Suprapubic skin (tissue), 4 donors: ENCODE data around the gene PRICKLE3. TPM values are rescaled to one million over a fixed set of nuclear protein-coding genes. Genes with fewer than 3 reads are reported as not detected.

Experiments
- DNase-seq, 2 donors: peaks; one replicate each; pipeline ENCODE4 v3.0.0-alpha.2; 2019; ENCODE audit warnings: low spot score in 2 of 2
- H3K27ac ChIP-seq: fragments of 200-600 bp; sonication (generic); one replicate; pipeline ENCODE4 v1.5.1; 2019
- H3K27me3 ChIP-seq: fragments of 200-600 bp; sonication (generic); one replicate; pipeline ENCODE4 v1.5.1; 2019
- H3K36me3 ChIP-seq: fragments of 200-600 bp; sonication (generic); one replicate; pipeline ENCODE4 v1.5.1; 2019
- H3K4me1 ChIP-seq: fragments of 200-600 bp; sonication (generic); one replicate; pipeline ENCODE4 v1.5.1; 2019
- H3K4me3 ChIP-seq: fragments of 200-600 bp; sonication (generic); one replicate; pipeline ENCODE4 v1.5.1; 2019; ENCODE audit warnings: mild to moderate bottlenecking
- H3K9me3 ChIP-seq: fragments of 200-600 bp; sonication (generic); one replicate; pipeline ENCODE4 v1.5.1; 2019
- EP300 ChIP-seq: sonication (generic); formaldehyde crosslinking; IDR thresholded peaks from one replicate; pipeline ENCODE4 v1.6.1; 2017; ENCODE audit warnings: antibody characterized with exemption
- POLR2A ChIP-seq, 2 donors: fragments of 450-650 bp; IDR thresholded peaks; one replicate each; pipeline ENCODE4 v1.6.1; 2017; ENCODE audit warnings: antibody characterized with exemption in 2 of 2, mild to moderate bottlenecking in 2 of 2, moderate library complexity in 2 of 2
- POLR2AphosphoS5 ChIP-seq, 3 donors: sonication (generic); formaldehyde crosslinking; IDR thresholded peaks; one replicate each; pipeline ENCODE4 v1.6.1; 2017; ENCODE audit warnings: antibody characterized with exemption in 3 of 3
- WGBS: methylation state at CpG from one replicate; pipeline ENCODE4 v1.1.5; 2018; 5-methylcytosine and 5-hydroxymethylcytosine counted together
- total RNA-seq, 4 donors: library from RNA; depleted of rRNA; stranded (reverse); fragments of >200 nt; gene quantifications; one replicate each; pipeline ENCODE4 v1.1.0, GENCODE V29; 2016
- TF ChIP-seq, protein P1 (sequence below), 2 donors: fragments of 200-600 bp in 1 of 2; fragments of 450-650 bp in 1 of 2; sonication (generic) in 1 of 2; IDR thresholded peaks; one replicate each; pipeline ENCODE4 v1.5.1; 2016 to 2019; ENCODE audit warnings: antibody characterized with exemption in 2 of 2, mild to moderate bottlenecking in 1 of 2, moderate library complexity in 1 of 2

PRICKLE3 gene
- total RNA-seq, 4 donors from 2014 or later: 20.8 to 47.9 (median 31.1) TPM

DNA sequence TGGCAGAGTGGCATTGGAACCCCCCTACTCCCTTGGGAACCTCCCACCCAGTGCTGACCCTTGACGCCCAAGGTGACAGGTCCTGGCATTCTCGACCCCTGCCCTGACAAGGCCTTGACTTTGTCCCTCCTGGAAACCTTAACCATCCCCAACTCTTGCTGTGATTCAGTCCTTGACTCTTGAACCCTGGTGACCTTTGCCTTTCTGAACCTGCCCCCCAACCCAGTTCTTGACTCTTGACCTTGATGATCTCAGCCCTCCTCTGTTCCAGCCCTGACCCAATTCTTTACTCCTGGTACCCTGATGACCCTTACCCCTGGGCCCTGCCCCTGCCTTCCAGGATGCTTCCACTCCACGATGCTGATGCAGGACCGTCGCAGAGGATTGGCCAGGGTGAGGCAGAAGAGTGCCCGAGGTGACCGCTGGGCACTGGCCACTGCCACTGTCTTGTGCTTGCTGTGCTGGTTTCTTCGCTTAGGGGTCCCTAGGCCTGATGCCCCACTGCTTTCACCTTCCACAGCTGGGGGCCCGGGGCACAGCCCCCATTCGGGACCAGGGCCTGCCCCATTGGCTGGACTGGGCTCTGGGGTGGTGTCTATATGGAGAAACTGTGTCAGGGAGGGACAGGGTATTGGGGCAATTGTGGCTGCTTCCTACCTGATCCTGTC, 45.3 kb upstream of the PRICKLE3 start:
- Histone ChIP-seq H3K4me1 (peaks cover 8% of the 10 kb centered on the region), H3K4me3 (no peak overlapping the region), H3K27ac (no peak overlapping the region), H3K9me3 (no peaks in the 10 kb centered on the region), H3K27me3 (no peaks in the 10 kb centered on the region), H3K36me3 (no peaks in the 10 kb centered on the region)
- no peak for TF ChIP-seq POLR2AphosphoS5 (IDR thresholded peaks at IDR 0.05)
- TF ChIP-seq, protein P1, sequence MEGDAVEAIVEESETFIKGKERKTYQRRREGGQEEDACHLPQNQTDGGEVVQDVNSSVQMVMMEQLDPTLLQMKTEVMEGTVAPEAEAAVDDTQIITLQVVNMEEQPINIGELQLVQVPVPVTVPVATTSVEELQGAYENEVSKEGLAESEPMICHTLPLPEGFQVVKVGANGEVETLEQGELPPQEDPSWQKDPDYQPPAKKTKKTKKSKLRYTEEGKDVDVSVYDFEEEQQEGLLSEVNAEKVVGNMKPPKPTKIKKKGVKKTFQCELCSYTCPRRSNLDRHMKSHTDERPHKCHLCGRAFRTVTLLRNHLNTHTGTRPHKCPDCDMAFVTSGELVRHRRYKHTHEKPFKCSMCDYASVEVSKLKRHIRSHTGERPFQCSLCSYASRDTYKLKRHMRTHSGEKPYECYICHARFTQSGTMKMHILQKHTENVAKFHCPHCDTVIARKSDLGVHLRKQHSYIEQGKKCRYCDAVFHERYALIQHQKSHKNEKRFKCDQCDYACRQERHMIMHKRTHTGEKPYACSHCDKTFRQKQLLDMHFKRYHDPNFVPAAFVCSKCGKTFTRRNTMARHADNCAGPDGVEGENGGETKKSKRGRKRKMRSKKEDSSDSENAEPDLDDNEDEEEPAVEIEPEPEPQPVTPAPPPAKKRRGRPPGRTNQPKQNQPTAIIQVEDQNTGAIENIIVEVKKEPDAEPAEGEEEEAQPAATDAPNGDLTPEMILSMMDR (IDR thresholded peaks at IDR 0.05): no peak
- TF ChIP-seq POLR2A (IDR thresholded peaks at IDR 0.05): no peak
- TF ChIP-seq EP300: no peak
- no peak for DNase-seq
- 94% methylated on average over 10 of the region's 10 CpGs for WGBS

DNA sequence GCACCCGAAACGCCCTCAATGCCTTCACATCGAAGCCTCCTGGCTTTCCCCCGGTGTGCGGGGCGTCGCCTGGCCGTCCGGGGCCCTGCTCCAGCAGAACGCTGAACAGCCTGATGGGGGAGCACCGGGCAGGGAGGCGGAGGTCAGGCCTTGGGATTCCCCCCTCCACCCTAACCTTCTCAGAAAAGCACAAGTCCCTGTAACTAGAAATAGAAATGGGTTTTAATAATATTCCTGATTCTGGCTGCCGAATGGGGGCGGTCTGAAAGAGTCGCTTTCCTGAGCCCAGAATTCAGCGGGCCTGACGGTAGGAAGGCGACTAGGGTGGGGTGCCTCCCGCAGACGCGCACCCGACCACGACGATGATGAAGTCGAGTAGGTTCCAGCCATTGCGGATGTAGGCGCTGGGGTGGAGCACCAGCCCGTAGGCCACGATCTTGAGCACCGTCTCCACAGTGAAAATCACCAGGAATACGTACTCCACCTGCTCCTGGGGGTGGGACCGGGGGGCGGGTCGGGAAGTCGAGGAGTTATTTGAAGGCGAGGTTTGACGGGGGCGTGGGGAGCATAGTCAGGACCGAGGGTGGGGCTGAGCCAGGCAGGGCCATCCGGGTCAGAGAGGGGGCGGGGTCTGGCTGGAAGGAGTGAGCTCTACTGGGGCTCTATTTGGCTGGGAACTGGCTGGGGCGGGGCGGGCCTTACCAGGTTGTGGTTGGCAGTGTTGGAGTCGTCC, 44.5 kb upstream of the PRICKLE3 start:
- peak in 1 of 2 donors; percentile 81 for DNase-seq
- Histone ChIP-seq H3K4me1 (peaks cover 8% of the 10 kb centered on the region), H3K27ac (no peak overlapping the region), H3K36me3 (no peaks in the 10 kb centered on the region), H3K27me3 (no peaks in the 10 kb centered on the region), H3K4me3 (peak overlapping the region; percentile 43), H3K9me3 (no peaks in the 10 kb centered on the region)
- no peak for TF ChIP-seq POLR2AphosphoS5 (IDR thresholded peaks at IDR 0.05)
- TF ChIP-seq POLR2A (IDR thresholded peaks at IDR 0.05): no peak
- TF ChIP-seq EP300: no peak
- TF ChIP-seq, protein P1 (IDR thresholded peaks at IDR 0.05): no peak
- WGBS: 49% methylated on average over 16 of the region's 44 CpGs

DNA sequence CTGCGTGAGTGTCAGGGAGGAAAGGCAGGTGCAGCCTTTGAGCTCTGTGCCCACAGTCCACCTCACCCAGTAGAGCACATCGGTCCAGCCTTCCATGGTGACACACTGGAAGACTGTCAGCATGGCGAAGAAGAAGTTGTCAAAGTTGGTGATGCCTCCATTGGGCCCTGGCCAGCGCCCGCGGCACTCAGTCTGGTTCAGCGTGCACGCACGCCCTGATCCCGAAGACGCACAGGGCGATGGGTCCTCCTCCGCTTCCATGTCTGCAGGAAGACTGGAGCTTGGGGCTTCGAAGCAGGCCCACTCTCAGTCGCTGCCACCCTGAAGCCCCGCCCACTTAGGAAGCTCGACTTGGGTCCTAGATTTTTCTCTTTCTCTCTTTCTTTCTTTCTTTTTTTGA, 42.0 kb upstream of the PRICKLE3 start:
- WGBS: 83% methylated on average over 17 of the region's 17 CpGs

DNA sequence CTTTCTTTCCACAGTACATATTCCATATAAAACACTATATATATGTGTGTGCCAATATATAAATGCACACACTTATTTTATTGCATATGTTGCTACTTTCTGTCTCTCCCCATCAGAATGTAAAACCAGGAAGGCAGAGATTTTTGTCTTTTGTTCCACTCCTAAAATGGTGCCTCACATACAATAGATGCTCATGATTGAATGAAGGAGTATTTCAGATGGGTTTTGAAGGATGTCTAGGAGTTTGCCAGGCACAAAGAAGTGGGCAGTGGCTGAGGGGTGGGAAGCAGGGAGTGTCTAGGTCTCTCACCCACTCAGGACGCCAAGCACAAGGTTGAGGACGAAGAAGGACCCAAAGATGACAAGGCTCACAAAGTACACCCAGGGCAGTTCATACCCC, 41.6 kb upstream of the PRICKLE3 start:
- TF ChIP-seq, protein P1 (IDR thresholded peaks at IDR 0.05): no peak
- no peak for TF ChIP-seq POLR2A (IDR thresholded peaks at IDR 0.05)
- TF ChIP-seq EP300: no peak
- TF ChIP-seq POLR2AphosphoS5 (IDR thresholded peaks at IDR 0.05): no peak
- Histone ChIP-seq H3K36me3 (no peaks in the 10 kb centered on the region), H3K4me1 (peaks cover 8% of the 10 kb centered on the region), H3K4me3 (no peak overlapping the region), H3K9me3 (no peaks in the 10 kb centered on the region), H3K27me3 (no peaks in the 10 kb centered on the region), H3K27ac (no peak overlapping the region)
- DNase-seq: no peak
- WGBS: 75% methylated on average over 2 of the region's 2 CpGs

More for the DNA sequence above, 42.0 kb upstream of the PRICKLE3 start:
- TF ChIP-seq POLR2AphosphoS5 (IDR thresholded peaks at IDR 0.05): no peak
- TF ChIP-seq, protein P1 (IDR thresholded peaks at IDR 0.05): no peak
- no peak for TF ChIP-seq EP300
- TF ChIP-seq POLR2A (IDR thresholded peaks at IDR 0.05): no peak
- no peak overlapping the region for H3K27ac ChIP-seq
- no peaks in the 10 kb centered on the region for H3K9me3 ChIP-seq
- DNase-seq: no peak
- H3K36me3 ChIP-seq: no peaks in the 10 kb centered on the region
- peaks cover 8% of the 10 kb centered on the region for H3K4me1 ChIP-seq
- H3K27me3 ChIP-seq: no peaks in the 10 kb centered on the region
- no peak overlapping the region for H3K4me3 ChIP-seq

DNA sequence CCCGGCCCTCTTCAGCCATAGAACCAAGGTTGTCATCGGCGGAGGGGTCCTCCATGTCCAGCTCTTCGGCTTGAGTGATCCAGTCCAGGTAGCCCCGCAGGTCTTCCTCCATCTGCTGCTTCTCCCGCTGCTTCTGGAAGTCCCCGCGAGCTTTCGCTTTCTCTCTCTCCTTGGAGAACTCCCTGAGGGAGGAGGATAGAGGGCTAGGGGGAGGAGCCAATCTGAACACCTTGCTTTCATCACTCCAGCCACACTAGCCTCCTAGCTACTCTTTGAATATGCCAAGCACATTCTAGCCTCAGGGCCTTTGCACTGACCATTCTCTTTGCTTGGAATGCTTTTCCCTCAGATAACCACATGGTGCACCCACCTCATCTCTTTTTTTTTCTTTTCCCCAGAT, 40.8 kb upstream of the PRICKLE3 start:
- no peak for DNase-seq

More for the DNA sequence above, 40.8 kb upstream of the PRICKLE3 start:
- Histone ChIP-seq H3K27ac (no peak overlapping the region), H3K4me1 (peaks cover 8% of the 10 kb centered on the region), H3K4me3 (no peak overlapping the region), H3K27me3 (no peaks in the 10 kb centered on the region), H3K36me3 (no peaks in the 10 kb centered on the region), H3K9me3 (no peaks in the 10 kb centered on the region)
- TF ChIP-seq EP300 (no peak), POLR2AphosphoS5 (IDR thresholded peaks at IDR 0.05) (no peak), POLR2A (IDR thresholded peaks at IDR 0.05) (no peak)
- TF ChIP-seq, protein P1 (IDR thresholded peaks at IDR 0.05): no peak
- WGBS: 93% methylated on average over 9 of the region's 9 CpGs
